GM12878 (cell line): Measurements from ENCODE around the gene RANBP1. TPM values are rescaled to one million over a fixed set of nuclear protein-coding genes. Genes with fewer than 3 reads are reported as not detected.

ENCODE experiments used
- MYC ChIP-seq: IDR thresholded peaks from 2 replicates; pipeline ENCODE4 v1.6.1; 2011; ENCODE audit warnings: mild to moderate bottlenecking, low read length, moderate library complexity, inconsistent platforms; ENCODE audit not compliant: insufficient read depth, insufficient replicate concordance, insufficient read length, severe bottlenecking
- PML ChIP-seq: IDR thresholded peaks from 2 replicates; pipeline ENCODE4 v1.6.1; 2012; ENCODE audit warnings: low read length, inconsistent platforms
- POLR2AphosphoS2 ChIP-seq: IDR thresholded peaks from 2 replicates; pipeline ENCODE4 v1.6.1; 2011; ENCODE audit warnings: low read depth, mild to moderate bottlenecking, low read length, improper control_type of control experiment, moderate library complexity
- polyA plus RNA-seq, 11 experiments: library from polyadenylated mRNA; depleted of rRNA in 4 of 11; unstranded in 6 of 11; stranded (reverse) in 5 of 11; fragments of >200 nt; fragmentation: Nextera tagmentation in 4 of 11; fragmentation: Illumina TruSeq in 1 of 11; extraction: Ambion mirVana in 4 of 11; extraction: Trizol in 1 of 11; gene quantifications; 1 replicate in 1 of 11; 2 replicates in 10 of 11; pipeline versions ENCODE4 v1.2.1 to v1.2.3, GENCODE V29; 2011 to 2016; ENCODE audit warnings: inconsistent platforms in 2 of 11, missing spikeins in 2 of 11, low read depth in 1 of 11
- total RNA-seq, 4 experiments: library from RNA; depleted of rRNA in 3 of 4; stranded (reverse); fragments of >200 nt in 3 of 4; fragmentation: Illumina TruSeq in 1 of 4; extraction: Trizol in 1 of 4; gene quantifications; 2 replicates each; pipeline versions ENCODE4 v1.2.1 to v1.2.3, GENCODE V29; 2013 to 2021
- TF ChIP-seq, protein P1 (sequence below): IDR thresholded peaks from 2 replicates; pipeline ENCODE4 v1.6.1; 2011; ENCODE audit warnings: borderline replicate concordance, low read depth, mild to moderate bottlenecking, moderate library complexity, low read length; ENCODE audit not compliant: insufficient read depth, poor library complexity, severe bottlenecking
- TF ChIP-seq, protein P2 (sequence below): IDR thresholded peaks from 2 replicates; pipeline ENCODE4 v1.6.1; 2012; ENCODE audit warnings: low read length, inconsistent platforms
- TF ChIP-seq, protein P3 (sequence below): fragments of 150-350 bp; IDR thresholded peaks from 2 replicates; pipeline ENCODE4 v1.6.1; 2016; ENCODE audit warnings: low read depth, low read length

RANBP1 gene
- total and polyA plus RNA-seq, 10 of the 15 experiments (the other 5 are each of a cell fraction or from before 2014, with no cell fraction given) = 55.3 to 808 (median 394) TPM

- TF ChIP-seq, protein P1, sequence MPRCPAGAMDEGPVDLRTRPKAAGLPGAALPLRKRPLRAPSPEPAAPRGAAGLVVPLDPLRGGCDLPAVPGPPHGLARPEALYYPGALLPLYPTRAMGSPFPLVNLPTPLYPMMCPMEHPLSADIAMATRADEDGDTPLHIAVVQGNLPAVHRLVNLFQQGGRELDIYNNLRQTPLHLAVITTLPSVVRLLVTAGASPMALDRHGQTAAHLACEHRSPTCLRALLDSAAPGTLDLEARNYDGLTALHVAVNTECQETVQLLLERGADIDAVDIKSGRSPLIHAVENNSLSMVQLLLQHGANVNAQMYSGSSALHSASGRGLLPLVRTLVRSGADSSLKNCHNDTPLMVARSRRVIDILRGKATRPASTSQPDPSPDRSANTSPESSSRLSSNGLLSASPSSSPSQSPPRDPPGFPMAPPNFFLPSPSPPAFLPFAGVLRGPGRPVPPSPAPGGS = no peak
- TF ChIP-seq, protein P2, sequence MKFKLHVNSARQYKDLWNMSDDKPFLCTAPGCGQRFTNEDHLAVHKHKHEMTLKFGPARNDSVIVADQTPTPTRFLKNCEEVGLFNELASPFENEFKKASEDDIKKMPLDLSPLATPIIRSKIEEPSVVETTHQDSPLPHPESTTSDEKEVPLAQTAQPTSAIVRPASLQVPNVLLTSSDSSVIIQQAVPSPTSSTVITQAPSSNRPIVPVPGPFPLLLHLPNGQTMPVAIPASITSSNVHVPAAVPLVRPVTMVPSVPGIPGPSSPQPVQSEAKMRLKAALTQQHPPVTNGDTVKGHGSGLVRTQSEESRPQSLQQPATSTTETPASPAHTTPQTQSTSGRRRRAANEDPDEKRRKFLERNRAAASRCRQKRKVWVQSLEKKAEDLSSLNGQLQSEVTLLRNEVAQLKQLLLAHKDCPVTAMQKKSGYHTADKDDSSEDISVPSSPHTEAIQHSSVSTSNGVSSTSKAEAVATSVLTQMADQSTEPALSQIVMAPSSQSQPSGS = no peak
- TF ChIP-seq POLR2AphosphoS2 = no peak
- TF ChIP-seq, protein P3, sequence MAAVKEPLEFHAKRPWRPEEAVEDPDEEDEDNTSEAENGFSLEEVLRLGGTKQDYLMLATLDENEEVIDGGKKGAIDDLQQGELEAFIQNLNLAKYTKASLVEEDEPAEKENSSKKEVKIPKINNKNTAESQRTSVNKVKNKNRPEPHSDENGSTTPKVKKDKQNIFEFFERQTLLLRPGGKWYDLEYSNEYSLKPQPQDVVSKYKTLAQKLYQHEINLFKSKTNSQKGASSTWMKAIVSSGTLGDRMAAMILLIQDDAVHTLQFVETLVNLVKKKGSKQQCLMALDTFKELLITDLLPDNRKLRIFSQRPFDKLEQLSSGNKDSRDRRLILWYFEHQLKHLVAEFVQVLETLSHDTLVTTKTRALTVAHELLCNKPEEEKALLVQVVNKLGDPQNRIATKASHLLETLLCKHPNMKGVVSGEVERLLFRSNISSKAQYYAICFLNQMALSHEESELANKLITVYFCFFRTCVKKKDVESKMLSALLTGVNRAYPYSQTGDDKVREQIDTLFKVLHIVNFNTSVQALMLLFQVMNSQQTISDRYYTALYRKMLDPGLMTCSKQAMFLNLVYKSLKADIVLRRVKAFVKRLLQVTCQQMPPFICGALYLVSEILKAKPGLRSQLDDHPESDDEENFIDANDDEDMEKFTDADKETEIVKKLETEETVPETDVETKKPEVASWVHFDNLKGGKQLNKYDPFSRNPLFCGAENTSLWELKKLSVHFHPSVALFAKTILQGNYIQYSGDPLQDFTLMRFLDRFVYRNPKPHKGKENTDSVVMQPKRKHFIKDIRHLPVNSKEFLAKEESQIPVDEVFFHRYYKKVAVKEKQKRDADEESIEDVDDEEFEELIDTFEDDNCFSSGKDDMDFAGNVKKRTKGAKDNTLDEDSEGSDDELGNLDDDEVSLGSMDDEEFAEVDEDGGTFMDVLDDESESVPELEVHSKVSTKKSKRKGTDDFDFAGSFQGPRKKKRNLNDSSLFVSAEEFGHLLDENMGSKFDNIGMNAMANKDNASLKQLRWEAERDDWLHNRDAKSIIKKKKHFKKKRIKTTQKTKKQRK = no peak
- TF ChIP-seq MYC = no peak
- TF ChIP-seq PML = no peak
These were observed 32.5 kb downstream of the RANBP1 start (continued) for GRCh38 chr22:20148414-20148813.
